ENCODE results near the gene RPTOR.

The RPTOR gene

DNA sequence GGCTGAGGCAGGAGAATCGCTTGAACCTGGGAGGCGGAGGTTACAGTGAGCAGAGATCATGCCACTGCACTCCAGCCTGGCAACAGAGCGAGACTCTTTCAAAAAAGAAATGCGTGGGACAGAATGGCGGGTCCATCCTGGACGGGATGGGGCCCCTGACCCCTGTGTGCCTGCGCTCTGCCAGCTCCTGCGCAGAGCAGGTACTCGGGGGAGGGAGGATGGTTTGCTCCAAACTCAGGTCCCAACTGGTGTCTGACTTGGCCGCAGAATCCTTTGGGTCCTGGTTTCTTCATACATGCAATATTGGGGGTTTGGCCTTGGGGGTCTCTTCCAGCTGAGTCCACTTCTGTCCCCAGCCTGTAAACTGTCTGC, 457.4 kb downstream of the RPTOR start:
- no peak for DNase-seq (ENCODE audit: low read depth in 1 of 2, low spot score in 1 of 2)
- H3K27ac ChIP-seq (replicated peaks) = no peak overlapping the region

DNA sequence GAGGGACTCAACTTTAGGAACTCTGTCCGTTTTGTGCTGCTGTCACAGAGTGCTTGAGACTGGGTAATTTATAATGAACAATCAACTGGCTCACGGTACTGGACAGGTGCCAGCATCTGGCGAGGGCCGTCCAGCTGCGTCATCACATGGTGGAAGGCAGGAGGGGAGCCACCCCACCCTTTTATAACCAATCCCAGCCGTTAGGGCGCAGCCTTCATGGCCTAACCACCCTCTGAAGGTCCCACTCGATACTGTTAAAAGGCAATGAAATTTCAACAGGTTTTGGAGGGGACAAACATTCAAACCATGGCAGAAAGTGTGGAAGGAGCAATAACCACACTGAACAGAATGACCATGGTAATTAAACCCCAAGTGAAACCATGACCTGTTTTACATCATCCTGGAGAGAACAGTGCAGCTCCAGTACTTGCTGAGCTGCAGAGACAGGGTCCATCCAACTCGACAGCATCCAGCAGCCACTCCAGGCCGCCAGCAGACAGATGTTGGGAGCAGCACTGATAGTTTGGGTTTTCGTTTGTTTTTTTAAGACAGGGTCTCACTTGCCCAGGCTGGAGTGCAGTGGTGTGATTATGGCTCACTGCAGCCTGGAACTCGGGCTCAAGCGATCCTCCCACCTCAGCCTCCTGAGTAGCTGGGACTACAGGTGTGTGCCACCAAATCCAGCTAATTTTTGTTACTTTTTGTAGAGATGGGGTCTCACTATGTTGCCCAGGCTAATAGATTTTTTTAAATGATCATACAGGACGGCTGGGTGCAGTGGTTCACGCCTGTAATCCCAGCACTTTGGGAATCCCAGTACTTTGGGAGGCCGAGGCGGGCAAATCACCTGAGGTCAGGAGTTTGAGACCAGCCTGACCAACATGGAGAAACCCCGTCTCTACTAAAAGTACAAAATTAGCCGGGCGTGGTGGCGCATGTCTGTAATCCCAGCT, 458.0 kb downstream of the RPTOR start:
- no peak overlapping the region for H3K4me3 ChIP-seq (replicated peaks; ENCODE audit: insufficient read depth, low read length)
- DNase-seq (ENCODE audit: low read depth in 1 of 2, low spot score in 1 of 2) = no peak
- peaks cover 9% of the 10 kb centered on the region for H3K27me3 ChIP-seq (ENCODE audit: insufficient read depth, poor library complexity, severe bottlenecking)
- TF ChIP-seq, protein P1, sequence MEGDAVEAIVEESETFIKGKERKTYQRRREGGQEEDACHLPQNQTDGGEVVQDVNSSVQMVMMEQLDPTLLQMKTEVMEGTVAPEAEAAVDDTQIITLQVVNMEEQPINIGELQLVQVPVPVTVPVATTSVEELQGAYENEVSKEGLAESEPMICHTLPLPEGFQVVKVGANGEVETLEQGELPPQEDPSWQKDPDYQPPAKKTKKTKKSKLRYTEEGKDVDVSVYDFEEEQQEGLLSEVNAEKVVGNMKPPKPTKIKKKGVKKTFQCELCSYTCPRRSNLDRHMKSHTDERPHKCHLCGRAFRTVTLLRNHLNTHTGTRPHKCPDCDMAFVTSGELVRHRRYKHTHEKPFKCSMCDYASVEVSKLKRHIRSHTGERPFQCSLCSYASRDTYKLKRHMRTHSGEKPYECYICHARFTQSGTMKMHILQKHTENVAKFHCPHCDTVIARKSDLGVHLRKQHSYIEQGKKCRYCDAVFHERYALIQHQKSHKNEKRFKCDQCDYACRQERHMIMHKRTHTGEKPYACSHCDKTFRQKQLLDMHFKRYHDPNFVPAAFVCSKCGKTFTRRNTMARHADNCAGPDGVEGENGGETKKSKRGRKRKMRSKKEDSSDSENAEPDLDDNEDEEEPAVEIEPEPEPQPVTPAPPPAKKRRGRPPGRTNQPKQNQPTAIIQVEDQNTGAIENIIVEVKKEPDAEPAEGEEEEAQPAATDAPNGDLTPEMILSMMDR (IDR thresholded peaks at IDR 0.05; ENCODE audit: insufficient read depth, low read length) = no peak
- no peak for TF ChIP-seq POLR2AphosphoS5 (IDR thresholded peaks at IDR 0.05; ENCODE audit: low read depth)
- TF ChIP-seq GABPA (IDR thresholded peaks at IDR 0.05; ENCODE audit: low read depth) = no peak
- TF ChIP-seq, protein P2, sequence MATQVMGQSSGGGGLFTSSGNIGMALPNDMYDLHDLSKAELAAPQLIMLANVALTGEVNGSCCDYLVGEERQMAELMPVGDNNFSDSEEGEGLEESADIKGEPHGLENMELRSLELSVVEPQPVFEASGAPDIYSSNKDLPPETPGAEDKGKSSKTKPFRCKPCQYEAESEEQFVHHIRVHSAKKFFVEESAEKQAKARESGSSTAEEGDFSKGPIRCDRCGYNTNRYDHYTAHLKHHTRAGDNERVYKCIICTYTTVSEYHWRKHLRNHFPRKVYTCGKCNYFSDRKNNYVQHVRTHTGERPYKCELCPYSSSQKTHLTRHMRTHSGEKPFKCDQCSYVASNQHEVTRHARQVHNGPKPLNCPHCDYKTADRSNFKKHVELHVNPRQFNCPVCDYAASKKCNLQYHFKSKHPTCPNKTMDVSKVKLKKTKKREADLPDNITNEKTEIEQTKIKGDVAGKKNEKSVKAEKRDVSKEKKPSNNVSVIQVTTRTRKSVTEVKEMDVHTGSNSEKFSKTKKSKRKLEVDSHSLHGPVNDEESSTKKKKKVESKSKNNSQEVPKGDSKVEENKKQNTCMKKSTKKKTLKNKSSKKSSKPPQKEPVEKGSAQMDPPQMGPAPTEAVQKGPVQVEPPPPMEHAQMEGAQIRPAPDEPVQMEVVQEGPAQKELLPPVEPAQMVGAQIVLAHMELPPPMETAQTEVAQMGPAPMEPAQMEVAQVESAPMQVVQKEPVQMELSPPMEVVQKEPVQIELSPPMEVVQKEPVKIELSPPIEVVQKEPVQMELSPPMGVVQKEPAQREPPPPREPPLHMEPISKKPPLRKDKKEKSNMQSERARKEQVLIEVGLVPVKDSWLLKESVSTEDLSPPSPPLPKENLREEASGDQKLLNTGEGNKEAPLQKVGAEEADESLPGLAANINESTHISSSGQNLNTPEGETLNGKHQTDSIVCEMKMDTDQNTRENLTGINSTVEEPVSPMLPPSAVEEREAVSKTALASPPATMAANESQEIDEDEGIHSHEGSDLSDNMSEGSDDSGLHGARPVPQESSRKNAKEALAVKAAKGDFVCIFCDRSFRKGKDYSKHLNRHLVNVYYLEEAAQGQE (IDR thresholded peaks at IDR 0.05; ENCODE audit: insufficient replicate concordance, low read depth) = no peak
- no peak for TF ChIP-seq SPI1 (IDR thresholded peaks at IDR 0.05; ENCODE audit: borderline replicate concordance, low read depth)
- H3K27ac ChIP-seq (replicated peaks) = no peak overlapping the region

More for the DNA sequence above, 457.4 kb downstream of the RPTOR start:
- Histone ChIP-seq H3K4me3 (replicated peaks; ENCODE audit: insufficient read depth, low read length) (no peak overlapping the region), H3K27me3 (ENCODE audit: insufficient read depth, poor library complexity, severe bottlenecking) (peaks cover 9% of the 10 kb centered on the region)
- TF ChIP-seq, protein P2 (IDR thresholded peaks at IDR 0.05; ENCODE audit: insufficient replicate concordance, low read depth) = no peak
- no peak for TF ChIP-seq POLR2AphosphoS5 (IDR thresholded peaks at IDR 0.05; ENCODE audit: low read depth)
- TF ChIP-seq GABPA (IDR thresholded peaks at IDR 0.05; ENCODE audit: low read depth) = no peak
- TF ChIP-seq, protein P1 (IDR thresholded peaks at IDR 0.05; ENCODE audit: insufficient read depth, low read length) = no peak
- no peak for TF ChIP-seq SPI1 (IDR thresholded peaks at IDR 0.05; ENCODE audit: borderline replicate concordance, low read depth)

DNA sequence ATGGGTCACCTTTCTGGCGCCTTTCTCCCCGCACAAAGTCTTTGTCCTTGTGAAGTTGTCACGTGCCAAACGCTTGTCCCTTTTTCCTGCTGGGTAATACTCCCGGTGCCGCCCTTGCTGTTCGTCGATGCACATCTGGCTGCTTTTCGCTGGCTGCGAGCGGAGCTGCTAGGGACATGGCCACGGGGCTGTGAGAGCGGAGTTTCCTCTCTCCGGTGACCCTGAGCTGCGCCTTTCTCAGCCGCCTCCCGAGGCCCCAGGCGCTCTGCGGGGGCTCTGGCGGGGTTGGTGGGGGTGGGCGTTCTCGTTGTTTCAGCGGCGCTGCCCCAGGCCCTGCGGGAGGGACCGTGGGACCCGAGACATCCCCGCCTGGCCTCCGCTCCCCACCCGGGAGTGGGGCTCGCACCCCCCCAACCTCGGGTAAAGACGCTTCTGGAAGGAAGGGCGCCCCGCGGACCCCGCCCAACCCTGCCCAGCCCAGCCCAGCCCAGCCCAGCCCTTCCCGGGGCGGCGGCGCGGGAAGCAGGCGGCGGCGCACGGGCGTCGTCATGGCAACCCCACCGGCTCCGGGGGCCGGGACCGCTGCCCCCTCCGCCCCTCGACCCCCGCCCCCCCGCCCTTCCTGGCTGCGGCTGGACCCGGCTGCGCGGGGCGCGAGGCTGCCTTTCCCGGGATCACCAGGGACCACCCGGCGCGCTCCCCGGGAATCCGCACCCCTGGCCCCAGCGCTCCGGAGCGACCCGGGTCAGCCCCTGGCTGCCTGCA, 459.3 kb downstream of the RPTOR start:
- no peak for DNase-seq (ENCODE audit: low read depth in 1 of 2, low spot score in 1 of 2)
- TF ChIP-seq, protein P2 (IDR thresholded peaks at IDR 0.05; ENCODE audit: insufficient replicate concordance, low read depth) = no peak
- TF ChIP-seq SPI1 (IDR thresholded peaks at IDR 0.05; ENCODE audit: borderline replicate concordance, low read depth) = no peak
- TF ChIP-seq, protein P1 (IDR thresholded peaks at IDR 0.05; ENCODE audit: insufficient read depth, low read length) = no peak
- no peak for TF ChIP-seq POLR2AphosphoS5 (IDR thresholded peaks at IDR 0.05; ENCODE audit: low read depth)
- TF ChIP-seq GABPA (IDR thresholded peaks at IDR 0.05; ENCODE audit: low read depth) = no peak
- Histone ChIP-seq H3K4me3 (replicated peaks; ENCODE audit: insufficient read depth, low read length) (no peak overlapping the region), H3K27me3 (ENCODE audit: insufficient read depth, poor library complexity, severe bottlenecking) (peaks cover 9% of the 10 kb centered on the region), H3K27ac (replicated peaks) (no peak overlapping the region)
